ENCODE measurements around the gene GRK5.

GRCh38 chr10:119315128-119316001, 108.0 kb downstream of the GRK5 start:
- TF ChIP-seq CTCF (IDR thresholded peaks at IDR 0.05; ENCODE audit: low read length): no peak
- no peak for TF ChIP-seq EZH2phosphoT487 (IDR thresholded peaks at IDR 0.05; ENCODE audit: low read length)

Data from MM.1S (cell line).